Measurements from ENCODE around the gene HIPK3.

Gene HIPK3

DNA sequence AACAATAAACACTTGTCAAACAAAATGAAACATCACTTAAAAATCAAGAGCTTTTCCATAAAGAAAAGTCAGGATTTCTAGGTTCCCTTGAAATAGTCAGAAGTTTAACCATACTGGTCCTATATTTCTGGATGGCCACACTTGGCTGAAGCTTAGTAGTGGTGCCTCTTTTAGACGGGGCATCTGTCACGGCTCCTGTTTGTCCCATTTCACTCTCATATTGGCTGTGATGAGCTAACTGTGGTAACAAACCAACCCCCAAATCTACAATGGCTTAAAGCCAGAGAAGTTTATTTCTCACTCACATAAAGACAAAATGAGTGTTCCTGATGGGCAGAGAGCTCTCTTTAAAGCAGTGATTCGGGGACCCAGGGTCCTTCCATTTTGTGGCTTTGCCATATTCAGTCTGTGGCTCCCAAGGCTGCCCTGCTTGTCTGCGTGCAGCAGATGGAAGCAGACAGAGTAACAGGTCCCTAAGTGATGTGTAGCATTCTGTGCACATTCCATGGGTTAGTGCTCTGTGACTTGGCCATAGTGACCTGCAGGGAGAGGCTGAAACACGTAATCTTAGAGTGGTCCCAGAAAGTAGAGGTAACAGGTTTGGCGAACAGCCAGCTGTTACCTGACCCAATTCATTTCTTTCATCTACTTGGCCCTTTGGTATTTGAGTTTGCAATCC lies 137.4 kb downstream of the HIPK3 start:
- no peak for DNase-seq

DNA sequence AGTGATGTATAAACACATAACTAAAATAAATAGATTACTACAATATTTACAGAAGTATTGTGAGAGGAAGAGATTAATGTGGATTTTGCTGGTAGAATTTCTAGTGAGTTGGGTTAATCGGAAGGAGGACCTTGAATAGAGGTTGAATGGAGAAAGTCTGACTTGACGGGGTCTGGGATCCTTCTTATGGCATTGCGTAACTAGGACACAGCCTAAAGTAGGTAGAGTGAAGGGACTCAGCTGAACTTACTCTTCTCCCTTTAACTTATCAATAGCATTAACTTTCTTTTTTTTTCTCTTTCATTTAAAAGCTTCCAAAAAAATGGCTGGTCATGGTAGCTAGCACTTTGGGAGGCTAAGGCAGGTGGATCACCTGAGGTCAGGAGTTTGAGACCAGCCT lies 139.2 kb downstream of the HIPK3 start:
- no peak for DNase-seq

DNA sequence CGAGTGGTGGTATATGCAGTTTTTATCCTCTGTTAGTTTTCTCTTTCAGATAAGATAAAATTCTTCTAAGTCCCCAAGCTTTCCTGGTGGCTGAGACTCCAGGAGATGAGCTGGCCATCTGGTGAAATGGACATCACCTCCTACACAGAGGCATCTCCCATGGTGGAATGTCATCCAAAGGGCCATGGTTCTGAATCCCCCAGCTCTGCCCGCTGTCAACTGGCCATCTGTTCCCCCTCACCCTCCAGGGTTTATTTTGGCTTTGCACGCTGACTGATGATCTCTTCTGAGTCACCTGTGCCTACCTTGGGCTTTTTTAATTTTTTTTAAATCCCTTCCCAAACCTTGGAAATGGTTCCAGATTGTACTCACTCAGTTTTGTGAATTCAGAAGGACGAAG lies 142.2 kb downstream of the HIPK3 start:
- peak in 1 of 2 experiments; percentile 4 for DNase-seq

DNA sequence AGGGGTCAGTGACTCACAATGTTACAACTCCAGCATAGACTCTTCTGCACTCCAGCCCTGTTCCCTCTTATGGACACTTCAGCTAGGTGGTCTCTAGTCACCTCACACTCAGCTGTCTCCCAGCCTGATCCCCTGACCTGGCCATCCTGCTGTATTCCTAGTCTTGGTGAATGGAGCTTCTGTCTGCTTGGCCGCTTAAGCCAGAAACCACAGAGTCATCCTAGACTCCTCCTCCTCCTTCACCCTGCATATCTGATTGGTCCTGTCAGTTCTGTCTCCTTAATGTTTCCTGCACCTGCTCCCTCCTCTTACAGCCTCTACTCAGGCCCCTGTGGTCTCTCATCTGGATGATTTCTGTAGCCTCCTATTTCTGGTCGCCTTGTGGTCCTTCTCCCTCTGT lies 144.9 kb downstream of the HIPK3 start:
- peak in 1 of 2 experiments; percentile 32 for DNase-seq

DNA sequence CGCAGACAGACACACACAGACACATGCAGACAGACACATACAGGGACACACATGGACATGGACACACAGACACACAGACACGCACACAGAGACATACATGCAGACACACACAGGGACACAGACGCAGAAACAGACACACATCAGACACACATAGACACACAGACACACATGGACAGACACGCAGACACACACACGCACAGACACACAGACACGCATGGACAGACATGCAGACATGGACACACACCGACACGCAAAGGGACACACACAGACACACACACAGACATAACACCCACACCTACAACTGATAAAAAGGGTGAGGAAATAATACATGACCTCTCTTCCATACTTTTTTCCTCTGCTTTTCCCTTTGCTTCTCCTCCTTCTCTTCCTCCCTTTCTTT lies 146.2 kb downstream of the HIPK3 start:
- no peak for DNase-seq

DNA sequence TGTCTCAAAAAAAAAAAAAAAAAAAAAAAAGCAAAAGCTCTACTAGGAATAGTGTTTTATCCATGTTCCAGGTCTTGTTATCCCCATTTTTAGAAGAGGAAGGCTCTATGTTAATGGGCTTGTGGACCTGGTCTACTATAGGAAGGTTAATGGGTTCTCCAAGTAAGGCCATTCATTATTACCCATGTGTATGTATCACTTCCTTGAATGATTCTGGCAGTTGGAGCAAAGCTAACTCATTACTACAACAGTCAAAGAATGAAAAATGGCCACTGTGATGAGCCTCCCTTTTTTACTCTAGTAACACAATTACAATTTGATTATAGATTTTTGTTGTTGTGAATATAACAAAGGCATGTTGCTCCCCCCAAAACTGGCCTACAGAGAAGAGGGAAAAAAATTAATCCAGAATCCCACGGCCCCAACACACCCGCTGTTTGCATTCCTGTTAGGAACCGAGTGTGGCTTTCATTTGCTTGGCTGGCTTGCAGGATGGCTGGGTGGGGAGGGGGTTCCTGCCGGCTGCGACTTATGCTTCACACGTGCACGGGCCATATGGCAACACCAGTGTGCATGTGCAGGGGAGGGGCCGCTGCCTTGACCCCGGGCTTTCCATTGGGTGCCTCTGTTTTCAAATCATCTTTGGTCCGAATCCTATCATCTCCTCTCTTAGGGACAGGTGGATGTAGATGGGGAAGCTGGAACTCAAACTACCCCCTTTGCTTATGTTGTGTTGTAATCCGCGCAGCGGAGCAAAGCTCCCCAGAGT lies 148.8 kb downstream of the HIPK3 start:
- peak; percentile 40 to 86 for DNase-seq

All from NCI-H524 (cell line).